OCI-LY7 (cell line): ENCODE data around the gene GJC2. TPM values are rescaled to one million over a fixed set of nuclear protein-coding genes. Genes with fewer than 3 reads are reported as not detected.

ENCODE experiments used
- BruUV-seq: library from RNA; stranded (reverse); fragments of 400-500 nt; replicated peaks from 2 replicates; lab custom pipeline; 2021; lab: Mats Ljungman, UMichigan
- CTCF ChIA-PET: fragments of 300-600 bp; sonication (Branson Sonifier 250); formaldehyde crosslinking; loops from one replicate; lab custom pipeline; 2022; ENCODE audit warnings: antibody characterized with exemption; ENCODE audit not compliant: unreplicated experiment; lab: Charles Lee
- POLR2A ChIA-PET: fragments of 300-600 bp; sonication (Branson Sonifier 250); formaldehyde crosslinking; loops from one replicate; lab custom pipeline; 2022; ENCODE audit warnings: antibody characterized with exemption; lab: Charles Lee
- DNase-seq: peaks from one replicate; pipeline ENCODE4 v3.0.0-alpha.2; 2015; ENCODE audit warnings: low spot score
- H2AFZ ChIP-seq: fragments of 200-600 bp; sonication (generic), shearing (Covaris generic); 2 replicates; pipeline ENCODE4 v1.6.1; 2014; ENCODE audit warnings: mild to moderate bottlenecking, antibody characterized with exemption, low read length, moderate library complexity
- H3K27ac ChIP-seq: fragments of 200-600 bp; sonication (generic); 2 replicates; pipeline ENCODE4 v1.5.1; 2014; ENCODE audit warnings: mixed run types, low read depth, mild to moderate bottlenecking, moderate library complexity, low read length, inconsistent platforms; ENCODE audit not compliant: poor library complexity, severe bottlenecking
- H3K36me3 ChIP-seq: fragments of 200-600 bp; sonication (generic); 2 replicates; pipeline ENCODE4 v1.6.1; 2014; ENCODE audit warnings: mild to moderate bottlenecking, antibody characterized with exemption, low read length, moderate library complexity, mixed read lengths; ENCODE audit not compliant: insufficient read depth
- H3K4me1 ChIP-seq: fragments of 200-600 bp; sonication (generic); 2 replicates; pipeline ENCODE4 v1.5.1; 2014; ENCODE audit warnings: mild to moderate bottlenecking, low read length; ENCODE audit not compliant: insufficient read depth, poor library complexity, severe bottlenecking
- H3K4me2 ChIP-seq: fragments of 200-600 bp; sonication (generic); 2 replicates; pipeline ENCODE4 v1.6.1; 2014; ENCODE audit warnings: mild to moderate bottlenecking, low read length
- H3K4me3 ChIP-seq: fragments of 200-600 bp; sonication (generic); 2 replicates; pipeline ENCODE4 v1.5.1; 2014; ENCODE audit warnings: mild to moderate bottlenecking, low read depth, low read length; ENCODE audit not compliant: poor library complexity, severe bottlenecking
- H3K79me2 ChIP-seq: fragments of 200-600 bp; sonication (generic); 2 replicates; pipeline ENCODE4 v1.6.1; 2016; ENCODE audit warnings: low read depth, mild to moderate bottlenecking, low read length, moderate library complexity, mixed read lengths; ENCODE audit not compliant: insufficient read depth
- H3K9me2 ChIP-seq: fragments of 200-600 bp; sonication (generic); 2 replicates; pipeline ENCODE4 v1.6.1; 2016; ENCODE audit warnings: mild to moderate bottlenecking, low read length, mixed read lengths; ENCODE audit not compliant: insufficient read depth
- H3K9me3 ChIP-seq: fragments of 200-600 bp; sonication (generic); 2 replicates; pipeline ENCODE4 v1.6.1; 2014; ENCODE audit warnings: mild to moderate bottlenecking, mixed run types, low read length, mixed read lengths
- H4K20me1 ChIP-seq: fragments of 200-600 bp; sonication (generic); 2 replicates; pipeline ENCODE4 v1.6.1; 2014; ENCODE audit warnings: mild to moderate bottlenecking, antibody characterized with exemption, low read length, moderate library complexity, mixed read lengths; ENCODE audit not compliant: insufficient read depth
- CTCF ChIP-seq: fragments of 200-600 bp; sonication (generic); conservative IDR thresholded peaks from 2 replicates; pipeline ENCODE4 v1.5.1; 2014; ENCODE audit warnings: mild to moderate bottlenecking, antibody characterized with exemption, low read length, moderate library complexity, mixed read lengths
- EZH2phosphoT487 ChIP-seq: fragments of 200-600 bp; sonication (generic); IDR thresholded peaks from 2 replicates; pipeline ENCODE4 v1.6.1; 2018; ENCODE audit warnings: low read depth, borderline replicate concordance, mild to moderate bottlenecking, mixed run types, antibody characterized with exemption, low read length, moderate library complexity, mixed read lengths
- intact Hi-C: fragments of 100-400 bp; cut with micrococcal nuclease; formaldehyde crosslinking; loops from one replicate; pipeline ENCODE4 v1.10.0; 2022; ENCODE audit not compliant: unreplicated experiment
- total RNA-seq, 2 experiments: library from RNA; depleted of rRNA in 1 of 2; stranded (reverse); fragments of >200 nt in 1 of 2; shearing (Covaris generic) in 1 of 2; gene quantifications; 2 replicates each; pipeline ENCODE4 v1.2.3, GENCODE V29; 2014 to 2022

GJC2 gene
- total RNA-seq, 2 experiments from 2014 or later = 0.22 to 0.80 TPM

GRCh38 chr1:228181645-228182034 is 31.9 kb downstream of the GJC2 start:
- CTCF ChIA-PET = no interaction called here
- intact Hi-C loops = no loop called here
- POLR2A ChIA-PET = interaction anchor here (1.1 kb wide), 1 partner anchor 223 kb away, joined by 4 read pairs; no protein-coding TSS in a partner anchor

GRCh38 chr1:228182296-228183030 is 32.7 kb downstream of the GJC2 start:
- Histone ChIP-seq H3K9me2 (no peaks in the 10 kb centered on the region), H3K4me2 (no peak overlapping the region), H3K4me3 (no peak overlapping the region), H3K27ac (no peak overlapping the region), H2AFZ (no peak overlapping the region), H4K20me1 (no peaks in the 10 kb centered on the region), H3K4me1 (no peaks in the 10 kb centered on the region), H3K36me3 (no peaks in the 10 kb centered on the region), H3K79me2 (no peaks in the 10 kb centered on the region), H3K9me3 (no peaks in the 10 kb centered on the region)
- CTCF ChIA-PET = no interaction called here
- POLR2A ChIA-PET = interaction anchor here (1.1 kb wide), 1 partner anchor 223 kb away, joined by 4 read pairs; no protein-coding TSS in a partner anchor
- DNase-seq = no peak
- intact Hi-C loops = no loop called here
- TF ChIP-seq EZH2phosphoT487 (no peak), CTCF (no peak)
- BruUV-seq = no TSS peak

More at GRCh38 chr1:228181645-228182034, 31.9 kb downstream of the GJC2 start:
- Histone ChIP-seq H3K9me3 (no peaks in the 10 kb centered on the region), H3K79me2 (no peaks in the 10 kb centered on the region), H3K4me3 (no peak overlapping the region), H3K4me2 (no peak overlapping the region), H3K27ac (no peak overlapping the region), H4K20me1 (no peaks in the 10 kb centered on the region), H3K9me2 (no peaks in the 10 kb centered on the region), H3K4me1 (no peaks in the 10 kb centered on the region), H2AFZ (no peak overlapping the region), H3K36me3 (no peaks in the 10 kb centered on the region)
- TF ChIP-seq CTCF = no peak
- TF ChIP-seq EZH2phosphoT487 = no peak
- no TSS peak for BruUV-seq
- DNase-seq = no peak

- ChIA-PET CTCF (no interaction called here), POLR2A (no interaction called here)
- intact Hi-C loops = no loop called here
- no peaks in the 10 kb centered on the region for H3K36me3 ChIP-seq
- BruUV-seq = no TSS peak
- H3K27ac ChIP-seq = no peak overlapping the region
- no peaks in the 10 kb centered on the region for H3K9me2 ChIP-seq
- no peak overlapping the region for H2AFZ ChIP-seq
- H3K79me2 ChIP-seq = no peaks in the 10 kb centered on the region
- no peaks in the 10 kb centered on the region for H4K20me1 ChIP-seq
- TF ChIP-seq EZH2phosphoT487 (no peak), CTCF (no peak)
- H3K4me3 ChIP-seq = no peak overlapping the region
- no peaks in the 10 kb centered on the region for H3K4me1 ChIP-seq
- no peak overlapping the region for H3K4me2 ChIP-seq
- no peak for DNase-seq
- no peaks in the 10 kb centered on the region for H3K9me3 ChIP-seq
Measured at GRCh38 chr1:228184152-228184551, 34.4 kb downstream of the GJC2 start.
